IPS-18c (cell line): ENCODE measurements around the gene FUT8.

Experiments used
- H3K4me3 ChIP-seq: 2 replicates; pipeline ENCODE4 v1.7.0; 2013; ENCODE audit warnings: low read depth, mild to moderate bottlenecking, low read length, moderate library complexity; ENCODE audit not compliant: insufficient read depth
- H3K9me3 ChIP-seq: one replicate; pipeline ENCODE4 v1.6.1; 2013; ENCODE audit warnings: mild to moderate bottlenecking, low read length, moderate library complexity; ENCODE audit not compliant: control insufficient read depth, insufficient read depth

The FUT8 gene

DNA sequence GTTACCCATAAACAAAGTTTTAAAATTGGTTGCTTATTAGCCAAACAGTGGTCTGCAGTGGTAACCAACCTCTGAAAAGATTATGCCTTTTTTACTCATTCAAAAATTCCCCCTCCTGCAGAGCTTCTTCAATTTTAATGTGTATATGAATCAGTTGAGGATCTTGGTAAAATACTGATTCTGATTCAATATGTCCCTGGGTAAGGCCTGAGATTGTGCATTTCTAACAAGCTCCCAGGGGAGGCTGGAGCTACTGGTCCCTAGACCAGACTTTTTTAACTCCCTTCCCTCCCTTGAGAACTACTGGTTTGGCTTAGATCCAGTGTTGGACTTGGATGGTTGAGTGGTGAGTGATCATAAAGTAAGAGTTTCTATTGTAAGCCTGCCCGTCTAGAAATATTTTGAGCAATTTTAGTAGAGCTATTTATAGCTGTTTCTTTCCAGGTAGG lies 90.2 kb downstream of the FUT8 start:
- no peaks in the 10 kb centered on the region for H3K9me3 ChIP-seq
- no peak overlapping the region for H3K4me3 ChIP-seq

DNA sequence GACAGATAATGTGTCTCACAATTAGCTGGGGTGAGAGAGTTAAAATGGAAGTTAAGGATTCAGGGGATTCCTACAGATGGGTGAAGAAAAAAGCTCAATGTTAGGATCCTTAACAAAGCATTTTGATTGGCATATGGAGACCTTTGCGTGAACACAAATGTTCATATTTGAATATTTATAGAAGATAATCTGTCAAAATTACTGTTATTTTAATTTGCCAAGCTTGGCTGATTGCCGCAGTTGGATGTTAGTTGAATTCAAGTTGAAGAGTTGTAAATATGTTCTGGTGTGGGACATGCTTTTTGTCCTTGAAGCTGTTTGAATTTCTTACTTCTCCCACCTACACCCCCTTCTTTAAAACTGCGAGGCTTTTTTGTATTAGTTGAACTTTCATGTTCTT lies 91.2 kb downstream of the FUT8 start:
- Histone ChIP-seq H3K9me3 (no peaks in the 10 kb centered on the region), H3K4me3 (no peak overlapping the region)

DNA sequence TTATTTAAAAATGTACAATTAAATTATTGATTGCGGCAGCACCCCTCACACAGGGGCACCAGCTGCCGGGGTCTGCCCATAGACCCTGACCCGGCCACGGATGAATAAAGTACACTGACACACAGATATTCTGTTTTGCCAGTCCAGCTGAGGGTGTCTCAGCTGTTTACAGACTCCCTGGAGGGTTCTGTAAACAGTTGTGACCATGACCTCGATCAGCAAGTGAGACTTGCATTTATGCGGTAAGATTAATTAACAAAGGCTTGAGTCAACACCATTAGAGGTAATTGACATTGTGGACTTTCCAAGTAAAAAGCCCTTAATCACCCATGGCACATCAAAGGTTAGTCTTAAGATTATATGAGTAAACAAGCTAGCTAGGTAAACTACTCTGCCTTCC lies 94.3 kb downstream of the FUT8 start:
- Histone ChIP-seq H3K4me3 (no peak overlapping the region), H3K9me3 (no peaks in the 10 kb centered on the region)

DNA sequence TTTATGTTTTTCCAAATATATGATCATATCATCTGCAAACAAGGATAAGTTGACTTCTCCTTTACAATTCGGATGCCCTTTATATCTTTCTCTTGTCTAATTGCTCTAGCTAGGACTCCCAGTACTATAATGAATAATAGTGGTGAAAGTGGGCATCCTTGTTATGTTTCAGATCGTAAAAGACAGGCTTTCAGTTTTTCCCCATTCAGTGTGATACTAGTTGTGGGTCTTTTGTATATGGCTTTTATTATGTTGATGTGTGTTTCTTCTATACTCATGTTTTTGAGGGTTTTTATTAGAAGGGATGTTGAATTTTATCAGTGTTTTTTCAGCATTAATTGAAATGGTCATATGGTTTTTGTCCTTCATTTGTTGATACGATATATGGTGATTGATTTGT lies 97.3 kb downstream of the FUT8 start:
- H3K9me3 ChIP-seq = no peaks in the 10 kb centered on the region
- no peak overlapping the region for H3K4me3 ChIP-seq

DNA sequence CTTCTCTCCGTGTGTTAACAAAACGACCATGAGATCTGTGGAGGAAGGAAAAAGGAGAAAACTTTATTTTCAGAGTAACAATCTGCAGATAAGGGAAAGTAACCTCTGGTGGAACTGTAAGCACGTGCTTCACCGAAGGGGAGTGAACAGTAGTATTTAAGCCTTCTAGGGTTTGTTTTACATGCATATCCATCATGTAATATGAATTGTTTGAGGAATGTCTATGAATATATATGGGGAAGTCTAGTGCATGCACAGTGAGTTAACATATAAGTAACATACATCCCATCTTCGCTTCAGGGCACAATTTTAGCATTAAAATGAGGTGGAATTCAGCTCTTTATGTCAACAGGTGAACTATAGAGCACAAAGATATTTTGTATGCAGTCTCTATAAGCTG lies 101.1 kb downstream of the FUT8 start:
- Histone ChIP-seq H3K4me3 (no peak overlapping the region), H3K9me3 (no peaks in the 10 kb centered on the region)

DNA sequence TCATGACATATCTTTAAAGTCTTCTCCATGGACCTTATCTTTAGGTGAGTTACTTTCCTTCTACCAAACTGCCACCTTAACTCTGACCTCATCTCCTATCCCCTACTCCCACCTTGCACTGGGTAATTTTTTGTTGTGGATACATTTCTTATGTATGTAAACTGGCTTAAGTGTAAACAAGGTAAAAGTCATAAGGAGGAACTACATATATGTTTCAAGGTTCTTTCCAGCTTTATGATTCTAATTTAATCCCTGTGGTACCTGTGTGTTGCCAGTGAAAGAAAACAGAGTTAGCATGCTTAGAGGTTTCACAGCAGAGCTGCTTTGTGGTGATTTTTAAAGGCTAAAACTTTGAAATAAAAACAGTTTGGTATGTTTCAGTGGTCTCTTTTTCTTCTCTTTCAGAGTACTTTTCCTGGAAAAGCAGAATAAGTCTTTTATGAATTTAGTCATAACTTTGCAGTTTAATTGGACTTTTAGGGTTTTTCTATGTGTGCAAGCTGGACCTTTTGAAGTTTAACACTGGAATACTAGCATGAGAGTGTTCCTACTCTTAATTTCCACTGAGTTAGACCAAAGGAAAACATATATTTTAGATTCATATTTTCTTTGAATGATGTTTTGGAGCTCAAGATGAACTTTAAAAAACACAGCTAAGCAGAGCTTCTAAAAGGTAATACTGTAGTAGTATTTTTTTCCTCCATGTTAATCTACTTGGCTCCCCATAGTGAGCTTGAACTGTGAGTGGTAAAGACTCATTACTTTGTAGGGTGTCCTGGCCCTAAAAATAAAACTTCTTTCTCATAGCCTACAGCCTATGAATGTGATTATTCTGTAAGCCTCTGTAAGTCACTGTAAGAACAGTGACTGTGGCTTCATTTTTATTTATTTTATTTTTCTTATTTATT lies 105.4 kb downstream of the FUT8 start:
- no peaks in the 10 kb centered on the region for H3K9me3 ChIP-seq

DNA sequence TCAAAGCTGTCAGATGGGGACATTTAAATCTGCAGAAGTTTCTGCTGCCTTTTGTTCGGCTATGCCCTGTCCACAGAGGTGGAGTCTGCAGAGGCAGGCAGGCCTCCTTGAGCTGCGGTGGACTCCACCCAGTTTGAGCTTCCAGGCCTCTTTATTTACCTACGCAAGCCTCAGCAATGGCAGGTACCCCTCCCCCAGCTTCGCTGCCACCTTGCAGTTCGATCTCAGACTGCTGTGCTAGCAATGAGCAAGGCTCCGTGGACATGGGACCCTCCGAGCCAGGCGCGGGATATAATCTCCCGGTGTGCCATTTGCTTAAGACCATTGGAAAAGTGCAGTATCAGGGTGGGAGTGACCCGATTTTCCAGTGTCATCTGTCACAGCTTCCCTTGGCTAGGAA lies 115.5 kb downstream of the FUT8 start:
- no peak overlapping the region for H3K4me3 ChIP-seq
- H3K9me3 ChIP-seq = peaks cover 4% of the 10 kb centered on the region

More for the DNA sequence above, 105.4 kb downstream of the FUT8 start:
- no peak overlapping the region for H3K4me3 ChIP-seq

DNA sequence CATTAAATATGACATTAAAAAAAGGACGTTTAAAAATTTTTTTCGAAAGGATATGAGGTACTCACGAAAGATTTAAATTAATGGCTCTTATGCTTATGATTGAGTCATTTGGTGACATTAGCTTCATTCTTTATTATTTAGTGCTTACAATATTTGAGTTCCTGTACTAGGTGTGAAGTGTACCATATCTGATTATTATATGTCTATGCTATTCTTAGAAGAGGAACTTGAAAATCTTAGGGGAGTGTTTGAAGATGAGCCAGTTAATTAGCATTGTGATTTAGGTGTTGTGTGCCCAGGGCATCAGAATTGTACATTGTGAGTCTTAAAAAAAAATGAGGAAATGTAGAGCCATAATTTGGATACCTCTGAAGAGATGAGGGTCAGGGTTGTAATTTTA lies 118.6 kb downstream of the FUT8 start:
- H3K4me3 ChIP-seq = no peak overlapping the region

DNA sequence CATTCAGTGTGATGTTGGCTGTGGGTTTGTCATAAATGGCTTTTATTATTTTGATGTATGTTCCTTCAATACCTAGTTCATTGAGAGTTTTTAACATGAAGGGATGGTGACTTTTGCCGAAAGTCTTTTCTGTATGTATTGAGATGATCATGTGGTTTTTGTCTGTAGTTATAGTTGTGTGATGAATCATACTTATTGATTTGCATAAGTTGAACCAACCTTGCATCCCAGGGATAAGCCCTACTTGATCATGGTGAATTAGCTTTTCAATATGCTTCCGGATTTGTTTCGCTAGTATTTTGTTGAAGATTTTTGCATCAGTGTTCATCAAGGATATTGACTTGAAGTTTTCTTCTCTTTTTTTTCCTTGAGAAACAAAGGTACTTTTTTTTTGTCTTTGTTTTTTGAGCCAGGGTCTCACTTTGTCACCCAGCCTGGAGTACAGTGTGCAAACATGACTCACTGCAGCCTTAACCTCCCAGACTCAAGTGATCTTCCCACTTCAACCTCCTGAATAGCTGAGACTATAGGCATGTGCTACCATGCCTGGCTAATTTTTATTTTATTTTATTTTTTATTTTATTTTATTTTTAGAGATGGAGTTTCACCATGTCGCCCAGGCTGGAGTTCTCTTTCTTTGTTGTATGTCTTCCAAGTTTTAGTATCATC lies 121.3 kb downstream of the FUT8 start:
- Histone ChIP-seq H3K9me3 (no peaks in the 10 kb centered on the region), H3K4me3 (no peak overlapping the region)

More for the DNA sequence above, 118.6 kb downstream of the FUT8 start:
- peaks cover 4% of the 10 kb centered on the region for H3K9me3 ChIP-seq

DNA sequence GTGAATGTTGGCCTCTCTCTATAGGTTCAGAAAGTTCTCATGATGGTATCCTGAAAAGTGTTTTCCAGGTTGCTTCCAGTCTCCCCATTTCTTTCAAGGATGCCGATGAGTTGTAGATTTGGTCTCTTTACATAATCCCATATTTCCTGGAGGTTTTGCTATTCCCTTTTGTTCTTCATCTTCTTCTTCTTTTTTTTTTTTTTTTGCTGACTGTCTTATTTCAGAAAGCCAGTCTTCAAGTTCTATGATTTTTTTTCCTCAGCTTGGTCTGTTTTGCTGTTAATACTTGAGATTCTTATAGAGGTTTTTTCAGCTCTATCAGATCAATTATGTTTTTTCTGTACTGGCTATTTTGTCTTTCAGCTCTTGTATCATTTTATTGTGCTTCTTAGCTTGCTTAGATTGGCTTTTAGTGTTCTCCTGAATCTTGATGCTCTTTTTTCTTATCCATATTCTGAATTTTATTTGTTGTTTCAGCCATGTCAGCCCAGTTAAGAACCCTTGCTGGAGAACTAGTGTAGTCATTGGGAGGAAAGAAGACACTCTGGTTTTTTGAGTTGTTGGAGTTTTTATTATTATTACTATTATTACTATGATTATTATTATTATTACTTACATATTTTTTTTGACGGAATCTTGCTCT lies 124.4 kb downstream of the FUT8 start:
- Histone ChIP-seq H3K9me3 (no peaks in the 10 kb centered on the region), H3K4me3 (no peak overlapping the region)

DNA sequence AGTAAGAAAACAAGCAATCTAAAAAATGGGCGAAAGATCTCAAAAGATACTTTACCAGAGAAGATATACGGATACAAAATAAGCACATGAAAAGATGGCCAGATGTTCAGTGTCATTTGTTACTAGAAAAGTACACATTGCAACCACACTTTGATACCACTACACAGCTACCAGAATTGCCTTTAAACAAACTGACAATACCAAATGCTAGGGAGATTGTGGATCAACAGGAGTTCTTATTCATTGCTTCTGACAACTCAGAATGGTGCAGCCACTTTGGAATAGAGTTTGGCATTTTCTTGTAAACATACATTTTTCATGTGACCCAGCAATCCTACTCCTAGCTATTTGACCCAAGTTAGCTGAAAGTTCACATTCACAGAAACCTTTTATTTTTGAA lies 136.3 kb downstream of the FUT8 start:
- no peaks in the 10 kb centered on the region for H3K9me3 ChIP-seq
- H3K4me3 ChIP-seq = no peak overlapping the region

DNA sequence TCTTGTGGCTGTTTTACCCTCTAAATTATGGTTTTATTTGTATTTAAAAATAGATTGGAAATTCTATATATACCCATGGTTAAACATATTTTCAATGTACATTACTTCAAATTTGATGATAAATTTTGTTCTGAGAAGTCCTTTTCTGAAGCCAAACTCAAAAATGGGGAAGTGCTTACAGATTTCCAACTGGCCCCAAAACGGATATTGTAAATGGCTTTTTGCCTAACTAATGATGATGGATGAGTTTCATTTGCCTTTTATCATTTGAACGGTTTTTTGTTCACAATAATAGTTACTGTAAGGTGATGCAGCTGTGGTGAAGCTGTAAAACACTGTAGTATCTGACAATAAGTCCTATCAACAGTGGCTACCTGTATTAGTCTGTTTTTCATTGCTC lies 136.9 kb downstream of the FUT8 start:
- H3K9me3 ChIP-seq = no peaks in the 10 kb centered on the region
- H3K4me3 ChIP-seq = no peak overlapping the region

DNA sequence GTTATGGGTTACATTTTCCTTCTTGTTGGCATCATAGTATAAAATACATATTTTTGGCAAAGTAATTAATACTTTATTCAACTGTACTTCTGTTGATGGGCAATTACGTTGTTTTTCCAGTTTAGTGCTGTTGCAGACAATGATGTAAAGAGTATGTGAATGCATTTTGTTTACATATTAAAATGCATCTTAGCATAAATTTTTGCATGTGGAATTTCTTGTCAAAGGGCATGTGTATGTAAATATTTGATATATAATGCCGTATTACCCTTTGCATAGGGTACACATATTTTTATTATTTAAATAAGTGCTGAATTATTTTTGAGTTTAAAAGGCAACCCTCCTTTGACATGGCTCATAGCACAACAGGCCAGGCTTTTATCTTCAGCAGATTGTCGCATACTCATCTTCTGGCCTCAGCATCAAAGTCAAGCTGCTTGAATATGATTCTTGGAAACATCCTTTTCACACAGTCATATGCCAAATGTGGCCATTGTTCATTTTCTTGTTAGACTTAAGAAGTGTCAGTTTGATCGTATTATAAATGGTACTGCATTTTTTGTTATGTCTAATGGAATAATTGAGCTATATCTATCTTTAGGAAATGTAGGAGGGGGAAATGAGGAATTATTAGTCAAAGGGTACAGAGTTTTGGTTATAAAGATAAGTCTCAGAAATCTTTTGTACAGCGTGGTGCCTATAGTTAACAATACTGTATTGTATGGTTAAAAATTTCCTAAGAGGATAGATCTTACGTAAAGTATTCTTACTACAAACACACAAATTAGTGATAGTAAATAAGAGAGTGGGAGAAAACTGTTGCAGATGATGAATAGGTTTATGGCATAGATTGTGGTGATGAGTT lies 138.5 kb downstream of the FUT8 start:
- Histone ChIP-seq H3K4me3 (no peak overlapping the region), H3K9me3 (no peaks in the 10 kb centered on the region)

DNA sequence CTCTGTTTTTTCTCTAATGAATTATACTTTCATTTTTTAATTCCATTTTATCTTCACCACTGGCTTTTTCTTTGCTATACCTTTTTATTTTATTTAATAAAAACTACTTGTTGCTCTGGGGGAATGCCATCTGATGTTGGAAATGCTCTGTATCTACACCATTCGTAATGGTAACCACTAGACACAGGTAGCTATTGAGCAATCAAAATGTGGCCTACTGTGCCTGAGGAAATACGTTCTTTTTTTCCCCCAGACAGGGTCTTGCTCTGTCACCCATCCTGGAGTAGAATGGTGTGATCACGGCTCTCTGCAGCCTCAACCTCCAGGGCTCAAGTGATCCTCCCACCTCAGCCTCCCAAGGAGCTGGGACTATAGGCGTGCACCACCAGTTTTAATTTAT lies 140.2 kb downstream of the FUT8 start:
- Histone ChIP-seq H3K4me3 (no peak overlapping the region), H3K9me3 (no peaks in the 10 kb centered on the region)

DNA sequence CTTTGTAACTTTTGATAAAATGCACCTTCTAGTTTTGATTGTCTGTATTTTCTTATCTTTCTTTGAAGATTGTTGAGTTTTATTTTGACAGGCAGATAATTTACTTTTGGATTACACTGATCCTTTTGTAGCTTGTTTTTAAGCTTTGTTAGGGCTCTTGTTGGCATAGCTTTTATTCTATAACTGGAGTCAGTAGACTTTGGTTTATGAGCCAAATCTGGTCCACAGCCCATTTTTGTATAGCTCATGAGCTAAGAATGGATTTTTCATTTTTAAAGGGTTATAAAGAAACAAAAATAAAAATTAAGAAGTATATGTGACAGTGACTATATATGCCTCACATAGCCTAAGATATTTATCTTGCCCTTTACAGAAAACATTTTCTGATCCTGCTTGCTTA lies 142.3 kb downstream of the FUT8 start:
- H3K4me3 ChIP-seq = no peak overlapping the region
- no peaks in the 10 kb centered on the region for H3K9me3 ChIP-seq

DNA sequence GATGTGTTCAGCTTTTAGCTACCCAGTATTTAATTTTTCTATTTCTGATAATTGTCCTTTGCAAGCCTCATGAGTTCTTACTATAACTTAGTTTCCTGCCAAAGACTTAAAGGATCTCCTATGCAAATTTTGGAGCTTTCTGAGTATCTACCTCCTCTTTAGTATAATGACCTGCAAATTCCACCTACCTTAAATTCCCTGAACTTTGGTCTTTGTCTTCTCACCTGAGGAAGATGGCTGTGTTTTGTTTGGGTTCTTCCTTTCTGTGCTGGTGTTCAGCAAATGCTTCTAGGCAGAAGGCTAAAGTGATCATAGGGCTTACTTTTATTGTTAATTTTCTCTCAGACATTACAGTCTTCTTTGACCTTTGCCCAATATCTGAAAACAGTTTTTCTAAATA lies 142.8 kb downstream of the FUT8 start:
- Histone ChIP-seq H3K9me3 (no peaks in the 10 kb centered on the region), H3K4me3 (no peak overlapping the region)

DNA sequence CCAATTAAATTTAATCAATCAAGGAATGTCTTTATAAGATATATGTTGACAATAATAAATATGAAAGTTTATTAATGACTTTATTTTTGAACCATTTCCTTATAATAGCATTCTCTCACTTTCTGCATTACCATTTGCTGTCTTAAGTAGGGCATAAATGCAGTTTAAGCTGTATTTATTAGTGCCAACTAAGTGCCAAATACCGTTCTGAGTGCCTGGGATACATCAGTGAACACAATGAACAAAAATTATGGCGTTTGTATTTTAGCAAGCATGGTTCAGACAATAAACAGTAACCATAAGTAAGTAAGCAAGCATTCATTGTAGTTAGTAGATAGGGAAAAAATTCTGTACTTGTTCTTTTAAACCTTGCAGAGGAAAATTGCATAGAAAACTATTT lies 145.8 kb downstream of the FUT8 start:
- H3K9me3 ChIP-seq = no peaks in the 10 kb centered on the region
- H3K4me3 ChIP-seq = no peak overlapping the region
